Non-pigmented ciliary epithelial cell (primary cell): ENCODE measurements around the gene DTNA.
"Not testable (repeated sequence)": the region's sequence is repeated elsewhere in the genome, so short reads cannot be mapped to it uniquely, and the experiment has no call there.

Experiments used
- DNase-seq: peaks from one replicate; pipeline ENCODE4 v3.0.0-alpha.2; 2010; ENCODE audit warnings: low read depth

The DTNA gene

GRCh38 chr18:34906985-34907384 lies 196.9 kb downstream of the DTNA start:
- not testable (repeated sequence) for DNase-seq

DNA sequence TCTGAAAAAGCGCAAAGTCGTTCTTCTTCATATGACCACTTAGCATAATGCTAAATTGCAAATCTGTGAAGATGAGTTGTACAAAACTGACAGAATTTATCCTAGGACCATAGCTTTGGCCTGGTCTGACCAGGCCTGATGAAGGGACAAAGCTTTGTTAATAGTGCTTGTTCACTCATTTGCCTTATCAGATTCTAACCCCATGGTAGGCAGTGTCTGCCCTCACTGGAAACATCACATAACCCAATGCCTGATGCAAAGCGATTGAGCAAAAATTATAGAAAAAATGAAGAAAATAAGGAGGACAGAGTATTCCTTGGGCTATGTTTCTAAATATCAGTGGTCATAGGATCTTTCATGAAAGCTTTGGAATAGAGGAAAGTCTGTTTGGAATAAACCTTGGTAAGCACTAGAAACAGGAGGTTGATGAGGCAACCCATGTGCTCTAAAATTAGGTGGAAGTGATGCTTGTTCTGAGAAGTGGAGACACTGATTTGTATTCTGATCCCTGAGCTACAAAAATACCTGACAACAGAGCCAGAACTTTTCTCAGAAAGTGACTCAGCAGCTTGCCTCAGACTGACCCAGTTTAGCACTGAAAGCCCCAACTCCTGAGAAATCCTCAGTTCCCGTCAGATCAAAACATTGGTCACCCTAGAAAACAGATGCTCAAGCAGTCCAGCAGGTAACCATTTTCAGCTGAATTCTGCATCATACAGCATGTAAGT lies 199.7 kb downstream of the DTNA start:
- DNase-seq: no peak

DNA sequence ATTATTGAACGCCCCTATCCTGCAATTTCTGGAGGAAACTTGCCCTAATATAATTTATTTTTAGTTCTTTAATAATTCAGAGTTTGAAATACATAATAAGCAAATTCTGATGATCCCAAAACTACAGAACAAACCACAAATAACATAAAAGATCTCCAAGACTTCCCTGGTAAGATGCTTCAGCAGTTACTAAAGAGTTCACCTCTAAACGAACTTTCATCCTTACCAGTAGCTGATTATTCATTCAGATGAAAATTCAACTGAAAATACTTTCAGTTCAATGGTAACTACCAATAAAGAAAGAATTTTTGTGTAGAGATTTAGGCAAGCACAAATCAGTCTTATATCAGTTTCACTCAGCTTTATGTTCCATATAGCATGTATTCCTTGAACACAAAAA lies 201.0 kb downstream of the DTNA start:
- DNase-seq: no peak

DNA sequence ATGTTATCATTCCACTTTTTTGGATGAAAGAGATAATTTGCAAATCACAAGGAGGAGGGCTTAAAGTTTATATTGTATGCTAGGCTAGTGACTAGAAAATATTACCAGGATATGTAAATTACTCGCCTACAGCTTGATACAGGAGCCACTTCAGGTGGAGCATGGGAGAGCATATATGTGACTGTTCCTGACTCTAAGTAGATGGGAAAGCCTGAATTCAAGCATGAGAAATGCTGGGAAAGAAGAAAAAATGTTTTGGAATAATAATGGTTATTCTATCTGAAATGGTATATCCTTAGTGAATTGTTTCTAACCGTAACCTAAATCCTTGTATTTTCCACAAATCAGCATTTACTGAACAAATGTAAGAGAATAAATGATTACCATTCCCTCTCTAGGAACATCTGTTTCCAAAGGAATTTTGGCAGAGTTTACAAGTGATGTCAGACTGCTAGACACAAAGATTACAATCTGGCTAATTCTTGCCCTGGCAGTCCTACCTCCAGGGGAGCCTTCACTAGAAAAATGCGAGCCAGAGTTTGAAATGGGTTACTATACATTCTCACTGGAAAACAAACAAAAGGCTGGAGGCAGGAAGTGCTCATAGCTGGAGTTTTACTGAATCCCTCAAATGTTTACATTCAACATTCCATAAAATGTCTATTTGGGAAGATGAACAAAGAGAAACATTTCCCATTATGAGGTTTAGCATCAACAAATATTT lies 201.7 kb downstream of the DTNA start:
- peak; percentile 91 for DNase-seq

GRCh38 chr18:34913837-34914661 lies 204.0 kb downstream of the DTNA start:
- DNase-seq: no peak

DNA sequence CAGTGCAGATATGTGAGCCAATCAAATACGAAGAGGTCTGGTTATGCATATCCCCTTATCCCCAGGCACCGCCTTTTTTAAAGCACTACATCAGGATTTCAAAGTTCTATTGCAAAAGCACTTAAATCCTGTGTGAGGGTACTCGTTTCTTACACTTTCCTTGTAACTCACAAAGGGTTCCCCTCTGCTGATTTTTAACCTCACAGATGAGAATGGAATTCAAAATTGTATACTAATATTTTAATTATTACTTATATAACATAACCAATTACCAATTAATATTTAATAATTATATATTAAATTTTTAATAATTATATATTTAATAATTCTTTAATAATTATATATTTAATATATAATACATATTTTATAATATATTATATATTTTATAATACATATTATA lies 204.9 kb downstream of the DTNA start:
- DNase-seq: no peak

DNA sequence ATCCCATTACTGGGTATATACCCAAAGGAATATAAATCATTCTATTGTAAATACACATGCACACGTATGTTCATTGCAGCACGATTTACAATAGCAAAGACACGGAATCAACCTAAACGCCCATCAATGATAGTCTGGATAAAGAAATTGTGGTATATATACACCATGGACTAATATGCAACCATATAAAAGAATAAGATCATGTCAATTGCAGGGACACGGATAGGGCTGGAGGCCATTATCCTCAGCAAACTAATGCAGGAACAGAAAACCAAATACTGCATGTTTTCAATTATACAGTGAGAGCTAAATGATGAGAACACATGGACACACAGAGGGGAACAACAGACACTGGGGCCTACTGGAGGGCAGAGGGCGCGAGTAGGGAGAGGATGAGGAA lies 206.4 kb downstream of the DTNA start:
- not testable (repeated sequence) for DNase-seq

DNA sequence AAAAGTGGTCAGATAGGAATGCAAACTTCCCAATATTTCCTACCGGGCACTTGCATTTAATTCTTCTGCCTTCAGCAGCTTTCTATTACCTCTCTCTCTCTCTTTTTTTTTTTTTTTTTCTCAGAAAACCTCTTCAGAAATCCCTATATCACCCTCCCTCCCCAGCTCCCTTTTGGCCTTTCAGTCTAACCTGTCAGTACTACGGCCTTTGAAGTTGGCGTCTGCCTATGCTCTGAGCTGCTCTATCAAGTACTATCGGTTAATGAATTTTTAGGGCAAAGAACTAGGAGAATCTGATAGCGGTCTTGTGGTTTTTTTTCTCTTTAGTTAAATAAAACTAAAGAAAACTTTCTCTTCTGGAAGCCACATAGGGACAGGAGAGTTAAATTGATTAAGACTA lies 208.8 kb downstream of the DTNA start:
- no peak for DNase-seq

- DNase-seq: no peak
Measured at GRCh38 chr18:34921226-34921625, 211.1 kb downstream of the DTNA start.

- no peak for DNase-seq
Measured at GRCh38 chr18:34921811-34922385, 211.8 kb downstream of the DTNA start.

DNA sequence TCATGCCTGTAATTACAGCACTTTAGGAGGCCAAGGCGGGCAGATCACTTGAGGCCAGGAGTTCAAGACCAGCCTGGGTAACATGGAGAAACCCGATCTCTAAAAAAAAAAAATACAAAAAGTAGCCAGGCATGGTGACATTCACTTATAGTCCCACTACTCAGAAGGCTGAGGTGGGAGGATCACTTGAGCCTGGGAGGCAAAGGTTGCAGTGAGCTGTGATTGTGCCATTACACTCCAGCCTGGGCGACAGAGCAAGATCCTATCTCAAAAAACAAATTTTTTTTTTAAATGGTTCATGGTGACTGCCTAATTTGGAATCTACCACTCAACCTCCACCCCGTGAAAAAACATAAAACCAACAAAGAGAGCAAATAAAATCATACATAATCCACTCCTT lies 212.5 kb downstream of the DTNA start:
- DNase-seq: not testable (repeated sequence)

- DNase-seq: no peak
Measured at GRCh38 chr18:34923911-34924310, 213.8 kb downstream of the DTNA start.

GRCh38 chr18:34926683-34927082 lies 216.6 kb downstream of the DTNA start:
- DNase-seq: no peak

GRCh38 chr18:34928088-34928753 lies 218.1 kb downstream of the DTNA start:
- no peak for DNase-seq

DNA sequence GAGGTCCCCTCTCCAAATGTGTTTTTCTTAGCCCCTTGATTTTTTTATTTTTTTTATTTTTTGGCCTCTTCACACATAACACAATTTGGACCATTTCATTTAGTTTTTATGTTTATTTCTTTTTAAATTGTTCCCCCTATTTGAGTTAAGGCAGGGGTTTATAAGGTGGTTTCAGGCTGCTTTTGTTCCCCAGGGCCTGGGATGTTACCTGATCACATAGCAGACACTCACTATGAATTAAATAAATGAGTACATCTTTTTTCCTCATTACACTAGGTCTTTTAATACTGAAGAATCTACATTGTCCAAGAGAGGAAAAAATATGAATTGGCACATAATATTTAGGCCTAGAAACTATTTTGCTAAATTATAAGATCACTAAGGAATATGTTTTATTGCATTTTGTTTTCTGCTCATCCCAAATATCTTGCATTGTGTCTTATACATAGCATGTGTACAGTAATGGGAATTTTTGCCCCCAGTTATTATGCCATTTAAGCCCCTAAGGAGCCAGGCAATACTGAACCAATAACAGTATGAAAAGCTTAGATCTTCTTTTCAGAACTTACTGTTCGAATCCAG lies 218.7 kb downstream of the DTNA start:
- no peak for DNase-seq

DNA sequence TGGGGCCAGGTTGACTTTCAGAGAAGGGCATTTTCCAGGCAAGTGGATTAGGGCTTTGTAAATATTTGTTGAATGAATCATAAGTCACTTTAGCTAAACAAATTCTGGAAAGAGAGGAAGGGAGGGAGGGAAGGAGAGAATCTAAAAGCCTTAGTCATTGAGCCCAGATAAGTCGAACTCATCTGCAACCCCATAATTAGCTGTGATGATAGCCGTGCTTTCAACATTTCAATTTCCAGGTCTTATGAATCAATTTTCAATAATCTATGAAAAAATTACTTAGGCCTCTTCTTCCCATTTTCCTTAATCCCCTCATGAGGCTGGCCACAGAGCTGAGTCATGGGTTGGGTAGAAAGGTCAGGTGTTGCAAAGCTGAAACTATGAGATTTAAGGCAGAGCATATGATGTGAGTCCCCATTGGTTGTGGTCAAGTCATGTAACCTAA lies 219.3 kb downstream of the DTNA start:
- no peak for DNase-seq

DNA sequence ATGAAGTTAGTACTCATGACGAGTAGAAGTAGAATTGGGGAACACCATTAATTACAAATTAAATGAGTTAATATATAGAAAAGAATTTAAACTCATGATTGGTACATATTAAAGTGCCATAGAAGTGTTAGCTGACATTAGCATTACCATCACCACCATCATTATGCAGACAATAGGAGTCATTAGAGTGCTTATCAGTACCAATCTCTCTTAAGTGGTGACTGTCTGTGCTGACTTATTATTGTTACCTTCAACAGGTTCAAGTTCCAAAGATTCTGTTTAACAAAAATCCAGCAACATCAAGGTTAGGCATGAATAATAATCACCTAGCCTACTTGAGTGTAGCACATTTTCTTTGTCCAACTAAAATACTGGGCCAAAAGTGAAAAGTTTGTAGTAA lies 222.3 kb downstream of the DTNA start:
- DNase-seq: no peak

GRCh38 chr18:34932792-34933466 lies 222.8 kb downstream of the DTNA start:
- DNase-seq: no peak

- no peak for DNase-seq
Measured at GRCh38 chr18:34933909-34934661, 224.0 kb downstream of the DTNA start.

DNA sequence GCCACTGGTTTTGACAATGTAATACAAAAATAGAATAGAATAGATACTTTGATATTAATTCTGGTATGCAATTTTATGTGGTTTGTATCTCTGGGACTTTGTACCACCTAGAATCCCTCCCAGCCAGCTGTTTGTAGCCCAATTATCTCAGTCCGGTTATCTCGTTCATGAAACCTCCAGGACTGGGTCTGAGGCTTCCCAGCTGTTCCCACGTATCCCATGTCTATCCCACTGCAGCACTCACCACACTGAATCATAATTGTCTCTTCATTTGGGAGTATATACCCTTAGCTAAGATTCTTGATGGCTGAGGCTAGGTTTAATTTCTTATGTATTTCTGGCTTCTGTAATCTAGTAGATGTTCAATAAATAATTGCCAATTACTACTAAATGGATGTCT lies 226.7 kb downstream of the DTNA start:
- no peak for DNase-seq
